Measurements from ENCODE around the gene FGF12. TPM values are rescaled to one million over a fixed set of nuclear protein-coding genes. Genes with fewer than 3 reads are reported as not detected.

The FGF12 gene
- total RNA-seq, 1 donor from 2014 or later: 3.2 TPM

DNA sequence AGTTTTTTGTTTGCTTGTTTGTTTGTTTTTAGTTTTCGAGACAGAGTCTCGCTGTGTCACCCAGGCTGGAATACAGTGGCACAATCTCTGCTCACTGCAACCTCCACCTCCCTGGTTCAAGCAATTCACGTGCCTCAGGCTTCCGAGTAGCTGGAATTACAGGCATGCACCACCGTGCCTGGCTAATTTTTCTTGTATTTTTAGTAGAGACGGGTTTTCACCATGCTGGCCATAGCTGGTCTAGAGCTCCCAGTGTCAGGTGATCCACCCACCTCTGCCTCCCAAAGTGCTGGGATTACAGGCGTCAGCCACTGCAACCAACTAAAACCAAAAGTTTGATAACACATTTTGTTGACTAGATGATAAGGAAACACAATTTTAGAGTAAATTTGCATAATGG is 372.7 kb downstream of the FGF12 start:
- intact Hi-C loops (cut with DNase I): no loop called here
- TF ChIP-seq, protein P1, sequence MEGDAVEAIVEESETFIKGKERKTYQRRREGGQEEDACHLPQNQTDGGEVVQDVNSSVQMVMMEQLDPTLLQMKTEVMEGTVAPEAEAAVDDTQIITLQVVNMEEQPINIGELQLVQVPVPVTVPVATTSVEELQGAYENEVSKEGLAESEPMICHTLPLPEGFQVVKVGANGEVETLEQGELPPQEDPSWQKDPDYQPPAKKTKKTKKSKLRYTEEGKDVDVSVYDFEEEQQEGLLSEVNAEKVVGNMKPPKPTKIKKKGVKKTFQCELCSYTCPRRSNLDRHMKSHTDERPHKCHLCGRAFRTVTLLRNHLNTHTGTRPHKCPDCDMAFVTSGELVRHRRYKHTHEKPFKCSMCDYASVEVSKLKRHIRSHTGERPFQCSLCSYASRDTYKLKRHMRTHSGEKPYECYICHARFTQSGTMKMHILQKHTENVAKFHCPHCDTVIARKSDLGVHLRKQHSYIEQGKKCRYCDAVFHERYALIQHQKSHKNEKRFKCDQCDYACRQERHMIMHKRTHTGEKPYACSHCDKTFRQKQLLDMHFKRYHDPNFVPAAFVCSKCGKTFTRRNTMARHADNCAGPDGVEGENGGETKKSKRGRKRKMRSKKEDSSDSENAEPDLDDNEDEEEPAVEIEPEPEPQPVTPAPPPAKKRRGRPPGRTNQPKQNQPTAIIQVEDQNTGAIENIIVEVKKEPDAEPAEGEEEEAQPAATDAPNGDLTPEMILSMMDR (IDR thresholded peaks at IDR 0.05): no peak
- DNase-seq (no peak), ATAC-seq (no peak)
- H3K27me3 ChIP-seq: no peaks in the 10 kb centered on the region
- no peaks in the 10 kb centered on the region for H3K36me3 ChIP-seq
- no peak overlapping the region for H3K27ac ChIP-seq
- H3K9me3 ChIP-seq: no peaks in the 10 kb centered on the region
- no peaks in the 10 kb centered on the region for H3K4me1 ChIP-seq
- H3K4me3 ChIP-seq: no peak overlapping the region

DNA sequence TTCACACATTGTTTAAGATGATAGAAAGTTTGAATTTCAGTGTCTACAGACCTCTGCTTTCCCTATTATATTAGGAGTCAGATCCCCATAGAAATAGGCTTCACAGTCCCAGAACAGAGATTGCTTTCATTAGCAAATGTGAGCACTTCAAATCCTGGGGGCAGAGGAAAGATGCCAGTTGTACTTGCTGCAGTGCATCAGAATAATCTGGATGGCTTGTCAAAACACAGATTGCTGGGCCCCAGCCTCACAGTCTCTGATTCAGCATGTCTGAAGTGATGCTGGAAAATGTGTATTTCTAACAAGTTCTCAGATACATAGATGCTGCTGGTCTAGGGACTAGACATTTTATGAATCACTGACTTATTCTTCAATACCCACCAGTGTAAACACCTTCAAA is 375.2 kb downstream of the FGF12 start:
- Histone ChIP-seq H3K27ac (no peak overlapping the region), H3K27me3 (no peaks in the 10 kb centered on the region), H3K4me3 (no peak overlapping the region), H3K9me3 (no peaks in the 10 kb centered on the region), H3K4me1 (no peaks in the 10 kb centered on the region), H3K36me3 (no peaks in the 10 kb centered on the region)
- ATAC-seq (no peak), DNase-seq (no peak)
- TF ChIP-seq, protein P1 (IDR thresholded peaks at IDR 0.05): no peak
- intact Hi-C loops (cut with DNase I): no loop called here

DNA sequence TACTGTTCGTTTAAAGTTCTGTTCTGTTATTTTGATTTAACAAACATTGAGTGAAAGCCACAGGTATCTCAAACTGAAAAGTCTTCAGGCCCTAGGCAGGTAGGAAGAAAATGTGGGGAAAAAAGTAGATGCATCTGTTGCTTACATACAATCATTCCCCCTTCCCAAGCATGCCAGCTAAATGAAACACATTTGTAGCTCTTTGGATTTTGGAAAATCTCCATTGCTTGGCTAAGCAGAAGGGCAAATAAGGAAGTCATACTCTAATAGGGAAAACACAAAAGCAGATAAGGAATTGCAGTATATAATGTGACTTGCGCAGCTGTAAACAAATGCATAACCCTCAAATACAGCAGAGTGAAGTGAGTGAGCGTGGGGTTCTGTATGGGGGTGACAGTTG is 375.9 kb downstream of the FGF12 start:
- no peaks in the 10 kb centered on the region for H3K4me1 ChIP-seq
- no peaks in the 10 kb centered on the region for H3K9me3 ChIP-seq
- no peak overlapping the region for H3K27ac ChIP-seq
- no peaks in the 10 kb centered on the region for H3K27me3 ChIP-seq
- intact Hi-C loops (cut with DNase I): no loop called here
- DNase-seq: no peak
- no peak overlapping the region for H3K4me3 ChIP-seq
- no peak for ATAC-seq
- TF ChIP-seq, protein P1 (IDR thresholded peaks at IDR 0.05): no peak
- no peaks in the 10 kb centered on the region for H3K36me3 ChIP-seq

DNA sequence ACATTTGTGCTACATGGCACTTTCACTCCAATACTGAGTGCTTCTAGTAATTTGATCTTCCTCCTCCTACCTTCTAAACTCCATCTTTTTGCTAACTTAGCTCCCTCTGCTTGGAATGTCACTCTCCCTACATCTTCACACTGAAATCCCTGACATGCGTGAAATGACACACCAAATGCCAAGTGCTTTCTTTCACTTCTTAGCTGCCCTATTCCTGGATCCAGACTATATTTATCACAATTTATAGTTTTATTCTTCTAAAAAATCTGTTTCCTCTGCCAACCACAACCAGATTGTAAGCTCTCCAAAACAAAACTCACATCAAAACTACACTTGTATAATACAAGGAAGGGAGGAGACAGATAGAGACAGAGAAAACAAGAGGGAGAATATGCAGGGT is 387.3 kb downstream of the FGF12 start:
- H3K4me3 ChIP-seq: no peak overlapping the region
- intact Hi-C loops (cut with DNase I): no loop called here
- no peaks in the 10 kb centered on the region for H3K27me3 ChIP-seq
- no peak for DNase-seq
- ATAC-seq: no peak
- TF ChIP-seq, protein P1 (IDR thresholded peaks at IDR 0.05): no peak
- H3K9me3 ChIP-seq: no peaks in the 10 kb centered on the region
- H3K4me1 ChIP-seq: no peaks in the 10 kb centered on the region
- no peak overlapping the region for H3K27ac ChIP-seq
- no peaks in the 10 kb centered on the region for H3K36me3 ChIP-seq

DNA sequence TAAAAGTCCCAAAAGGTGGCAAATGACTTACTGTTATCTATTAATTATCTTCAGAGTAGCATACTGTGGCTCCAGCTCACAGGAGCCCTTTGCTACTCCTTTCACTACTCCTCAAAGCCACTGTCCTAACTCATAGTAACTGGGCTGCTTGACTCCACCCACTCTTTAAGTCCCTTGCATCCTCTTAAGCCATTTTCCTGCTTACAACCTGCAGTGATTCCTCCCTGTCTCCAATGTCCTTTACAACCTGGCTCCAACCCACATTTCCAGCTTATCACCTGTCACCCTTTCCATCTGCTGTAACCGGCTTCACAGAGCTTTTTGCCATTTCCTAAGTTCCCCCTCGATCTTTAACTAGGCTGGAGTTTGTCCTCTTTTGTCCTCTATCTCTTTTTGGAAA is 388.1 kb downstream of the FGF12 start:
- TF ChIP-seq, protein P1 (IDR thresholded peaks at IDR 0.05): no peak

DNA sequence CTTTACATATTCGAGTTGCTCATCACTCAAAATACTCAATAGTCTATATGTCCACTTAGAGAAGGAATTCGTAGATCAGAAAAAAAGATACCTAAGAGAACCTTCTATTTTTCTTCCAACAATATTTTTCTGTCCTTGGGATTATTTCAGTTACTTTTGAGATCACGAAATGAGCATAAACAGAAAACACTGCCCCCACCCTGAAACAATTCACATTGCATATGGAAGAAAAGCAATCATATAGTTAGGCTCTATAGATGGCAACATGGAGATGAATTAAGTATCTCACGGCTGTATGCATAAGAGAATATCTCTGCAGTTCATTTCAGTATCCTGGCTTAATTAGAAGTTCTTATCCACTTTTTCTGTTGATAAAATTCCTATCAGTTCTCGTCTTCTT is 391.1 kb downstream of the FGF12 start:
- Histone ChIP-seq H3K36me3 (no peaks in the 10 kb centered on the region), H3K27ac (no peak overlapping the region), H3K4me3 (no peak overlapping the region), H3K9me3 (no peaks in the 10 kb centered on the region), H3K27me3 (no peaks in the 10 kb centered on the region), H3K4me1 (no peaks in the 10 kb centered on the region)
- TF ChIP-seq, protein P1 (IDR thresholded peaks at IDR 0.05): no peak
- intact Hi-C loops (cut with DNase I): no loop called here
- ATAC-seq: no peak
- no peak for DNase-seq

More for the DNA sequence above, 388.1 kb downstream of the FGF12 start:
- Histone ChIP-seq H3K4me1 (no peaks in the 10 kb centered on the region), H3K27ac (no peak overlapping the region), H3K9me3 (no peaks in the 10 kb centered on the region), H3K27me3 (no peaks in the 10 kb centered on the region), H3K4me3 (no peak overlapping the region), H3K36me3 (no peaks in the 10 kb centered on the region)
- no peak for DNase-seq
- intact Hi-C loops (cut with DNase I): no loop called here
- no peak for ATAC-seq
